Nephron (organoid): ENCODE results near the gene ABTB2.

Experiments used
- H3K27ac Mint-ChIP-seq, 3 experiments: 2 replicates each; pipeline ENCODE4 v1.8.0; 2020; ENCODE audit warnings: mixed read lengths in 3 of 3, mild to moderate bottlenecking in 2 of 3, moderate library complexity in 1 of 3
- H3K27me3 Mint-ChIP-seq: 2 replicates; pipeline ENCODE4 v1.8.0; 2021; ENCODE audit warnings: low read depth, mild to moderate bottlenecking, moderate library complexity, mixed read lengths
- H3K36me3 Mint-ChIP-seq: 2 replicates; pipeline ENCODE4 v1.8.0; 2020; ENCODE audit warnings: low read depth, mixed read lengths
- H3K4me1 Mint-ChIP-seq: 2 replicates; pipeline ENCODE4 v1.8.0; 2020; ENCODE audit warnings: mixed read lengths
- H3K4me3 Mint-ChIP-seq, 3 experiments: 2 replicates each; pipeline ENCODE4 v1.8.0; 2020; ENCODE audit warnings: mild to moderate bottlenecking in 3 of 3, mixed read lengths in 3 of 3, moderate library complexity in 2 of 3
- H3K9me3 Mint-ChIP-seq: 2 replicates; pipeline ENCODE4 v1.8.0; 2020; ENCODE audit warnings: mixed read lengths
- CTCF ChIP-seq, 3 experiments: fragments of 200-600 bp; sonication (generic); IDR thresholded peaks; one replicate each; pipeline ENCODE4 v1.5.0; 2021; ENCODE audit warnings: antibody characterized with exemption in 3 of 3; ENCODE audit not compliant: unreplicated experiment in 3 of 3

The ABTB2 gene

GRCh38 chr11:34173050-34173449 is 184.8 kb downstream of the ABTB2 start:
- H3K36me3 Mint-ChIP-seq: peaks cover 5% of the 10 kb centered on the region
- peaks cover 23% of the 10 kb centered on the region for H3K4me1 Mint-ChIP-seq
- no peak overlapping the region for H3K4me3 Mint-ChIP-seq
- no peak overlapping the region for H3K27ac Mint-ChIP-seq
- no peak for TF ChIP-seq CTCF (IDR thresholded peaks at IDR 0.05; ENCODE audit: unreplicated experiment in 3 of 3)
- H3K9me3 Mint-ChIP-seq: no peaks in the 10 kb centered on the region
- H3K27me3 Mint-ChIP-seq: peaks cover 11% of the 10 kb centered on the region

- Mint-ChIP-seq H3K9me3 (no peaks in the 10 kb centered on the region), H3K36me3 (peaks cover 18% of the 10 kb centered on the region), H3K4me1 (peaks cover 17% of the 10 kb centered on the region), H3K27me3 (peaks cover 7% of the 10 kb centered on the region), H3K4me3 (no peak overlapping the region), H3K27ac (peak overlapping the region in 2 of 3 experiments; percentile 1 to 18)
- TF ChIP-seq CTCF (IDR thresholded peaks at IDR 0.05; ENCODE audit: unreplicated experiment in 3 of 3): no peak
Measured at GRCh38 chr11:34169686-34170085, 188.1 kb downstream of the ABTB2 start.

- H3K9me3 Mint-ChIP-seq: no peaks in the 10 kb centered on the region
- H3K4me3 Mint-ChIP-seq: no peak overlapping the region
- no peak for TF ChIP-seq CTCF (IDR thresholded peaks at IDR 0.05; ENCODE audit: unreplicated experiment in 3 of 3)
- peaks cover 7% of the 10 kb centered on the region for H3K27me3 Mint-ChIP-seq
- H3K27ac Mint-ChIP-seq: peak overlapping the region in 2 of 3 experiments; percentile 4 to 5
- peaks cover 17% of the 10 kb centered on the region for H3K4me1 Mint-ChIP-seq
- H3K36me3 Mint-ChIP-seq: peaks cover 18% of the 10 kb centered on the region
Measured at GRCh38 chr11:34168642-34169420, 189.0 kb downstream of the ABTB2 start.

GRCh38 chr11:34167961-34168360 is 189.8 kb downstream of the ABTB2 start:
- Mint-ChIP-seq H3K36me3 (peaks cover 18% of the 10 kb centered on the region), H3K27ac (no peak overlapping the region), H3K9me3 (no peaks in the 10 kb centered on the region), H3K4me1 (peaks cover 17% of the 10 kb centered on the region), H3K27me3 (peaks cover 7% of the 10 kb centered on the region), H3K4me3 (no peak overlapping the region)
- no peak for TF ChIP-seq CTCF (IDR thresholded peaks at IDR 0.05; ENCODE audit: unreplicated experiment in 3 of 3)

- Mint-ChIP-seq H3K27ac (no peak overlapping the region), H3K4me3 (no peak overlapping the region), H3K4me1 (peaks cover 17% of the 10 kb centered on the region), H3K36me3 (peaks cover 18% of the 10 kb centered on the region), H3K27me3 (peaks cover 7% of the 10 kb centered on the region), H3K9me3 (no peaks in the 10 kb centered on the region)
- no peak for TF ChIP-seq CTCF (IDR thresholded peaks at IDR 0.05; ENCODE audit: unreplicated experiment in 3 of 3)
Measured at GRCh38 chr11:34166806-34167740, 190.7 kb downstream of the ABTB2 start.
